Ascending aorta (tissue), 2 donors: ENCODE results near the gene SURF1. TPM values are rescaled to one million over a fixed set of nuclear protein-coding genes. Genes with fewer than 3 reads are reported as not detected.
"Not testable (repeated sequence)": the region's sequence is repeated elsewhere in the genome, so short reads cannot be mapped to it uniquely, and the experiment has no call there.

Experiments used
- DNase-seq, 2 donors: peaks; one replicate each; pipeline ENCODE4 v3.0.0-alpha.2; 2019; ENCODE audit warnings: low spot score in 2 of 2
- H3K27ac ChIP-seq, 2 donors: fragments of 200-600 bp; sonication (generic); one replicate each; pipeline ENCODE4 v1.5.1; 2016 to 2017; ENCODE audit warnings: mild to moderate bottlenecking in 1 of 2
- H3K27me3 ChIP-seq: fragments of 200-600 bp; sonication (generic); one replicate; pipeline ENCODE4 v1.5.1; 2017
- H3K36me3 ChIP-seq, 2 donors: fragments of 200-600 bp; sonication (generic); one replicate each; pipeline ENCODE4 v1.5.1; 2016
- H3K4me1 ChIP-seq, 2 donors: fragments of 200-600 bp; sonication (generic); one replicate each; pipeline ENCODE4 v1.5.1; 2016 to 2017; ENCODE audit warnings: mild to moderate bottlenecking in 1 of 2
- H3K4me3 ChIP-seq, 2 donors: fragments of 200-600 bp; sonication (generic); one replicate each; pipeline ENCODE4 v1.5.1; 2016 to 2017; ENCODE audit warnings: mild to moderate bottlenecking in 1 of 2
- H3K9me3 ChIP-seq, 2 donors: fragments of 200-600 bp; sonication (generic); one replicate each; pipeline ENCODE4 v1.5.1; 2016
- CTCF ChIP-seq, 3 experiments: fragments of 200-600 bp in 2 of 3; fragments of 450-650 bp in 1 of 3; sonication (generic) in 2 of 3; IDR thresholded peaks; one replicate each; pipeline ENCODE4 v1.5.1; 2016 to 2019; ENCODE audit warnings: antibody characterized with exemption in 3 of 3, mild to moderate bottlenecking in 1 of 3, moderate library complexity in 1 of 3
- intact Hi-C: fragments of 100-400 bp; cut with DNase I; formaldehyde crosslinking; loops from one replicate; pipeline ENCODE4 v1.15.1; 2023
- total RNA-seq: library from RNA; depleted of rRNA; stranded (reverse); fragments of >200 nt; gene quantifications from one replicate; pipeline ENCODE4 v1.1.0, GENCODE V29; 2016

Gene SURF1
- total RNA-seq, 1 donor from 2014 or later: 19.9 TPM

- Histone ChIP-seq H3K4me1 (no peaks in the 10 kb centered on the region), H3K27me3 (no peaks in the 10 kb centered on the region), H3K4me3 (no peak overlapping the region), H3K27ac (no peak overlapping the region), H3K9me3 (no peaks in the 10 kb centered on the region), H3K36me3 (no peaks in the 10 kb centered on the region)
- intact Hi-C loops: no loop called here
- DNase-seq: no peak
- no peak for TF ChIP-seq CTCF (IDR thresholded peaks at IDR 0.05)
Observed at GRCh38 chr9:133382507-133383141, 26.3 kb upstream of the SURF1 start.

DNA sequence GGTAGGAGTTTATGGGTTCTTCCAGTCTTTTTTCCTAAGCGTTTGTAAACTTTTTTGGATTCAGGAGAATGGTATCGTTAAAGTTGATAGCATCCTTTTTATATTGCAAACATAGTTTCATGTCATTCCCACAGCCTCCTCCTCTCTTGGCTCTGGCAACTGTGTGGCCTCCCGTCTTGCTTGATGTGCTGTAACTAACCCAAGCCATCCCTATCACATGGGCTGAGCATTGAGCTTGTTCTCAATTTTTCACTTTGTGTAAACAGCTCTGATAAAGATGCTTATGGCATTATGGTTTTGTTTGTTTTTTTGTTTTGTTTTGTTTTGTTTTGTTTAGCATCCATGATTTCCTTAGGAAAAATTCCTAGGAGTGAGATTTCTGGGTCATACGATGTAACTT is 24.4 kb upstream of the SURF1 start:
- H3K4me1 ChIP-seq: peaks cover 0 to 5% of the 10 kb centered on the region in 2 donors
- H3K36me3 ChIP-seq: peaks cover 0 to under 1% of the 10 kb centered on the region in 2 donors
- H3K4me3 ChIP-seq: no peak overlapping the region
- TF ChIP-seq CTCF (IDR thresholded peaks at IDR 0.05): no peak
- DNase-seq: no peak
- intact Hi-C loops: no loop called here
- no peaks in the 10 kb centered on the region for H3K9me3 ChIP-seq
- H3K27ac ChIP-seq: no peak overlapping the region
- no peaks in the 10 kb centered on the region for H3K27me3 ChIP-seq

GRCh38 chr9:133379153-133380086 is 23.1 kb upstream of the SURF1 start:
- no peak for TF ChIP-seq CTCF (IDR thresholded peaks at IDR 0.05)
- intact Hi-C loops: loop anchor here (10.0 kb wide), 1 partner anchor 645 kb away; the partner anchor contains the start of gene BRD3OS
- no peak for DNase-seq
- no peaks in the 10 kb centered on the region for H3K9me3 ChIP-seq
- H3K4me3 ChIP-seq: no peak overlapping the region
- H3K4me1 ChIP-seq: peaks cover 4 to 5% of the 10 kb centered on the region in 2 donors
- H3K27me3 ChIP-seq: no peaks in the 10 kb centered on the region
- H3K27ac ChIP-seq: no peak overlapping the region
- peaks cover 0 to 4% of the 10 kb centered on the region in 2 donors for H3K36me3 ChIP-seq

DNA sequence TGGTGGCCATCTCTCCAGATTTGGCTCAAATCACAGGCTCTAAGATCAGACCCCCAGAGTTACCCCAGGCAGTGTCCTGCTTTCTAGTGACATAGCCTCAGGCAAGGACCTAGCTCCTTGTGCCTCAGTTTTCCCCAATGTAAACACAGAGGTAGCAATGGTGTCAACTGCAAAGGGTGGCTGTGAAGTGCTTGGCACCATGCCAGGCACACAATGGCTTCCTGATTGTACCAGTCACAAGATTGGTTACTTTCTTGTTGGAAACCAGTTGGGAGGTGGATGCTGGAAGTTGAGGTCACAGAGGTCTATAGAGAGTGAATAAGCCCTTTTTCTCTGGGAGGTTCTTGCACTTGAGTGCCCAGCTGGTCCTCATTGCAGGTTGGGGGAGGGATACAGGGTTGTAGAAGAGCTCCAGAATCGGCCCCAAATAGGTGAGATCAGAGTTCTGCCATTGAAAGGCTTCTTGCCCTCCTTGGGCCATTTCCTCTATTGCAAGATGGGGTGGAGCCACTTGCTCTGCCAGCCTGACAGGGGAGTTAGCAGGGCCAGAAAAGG is 22.2 kb upstream of the SURF1 start:
- no peak overlapping the region for H3K27ac ChIP-seq
- intact Hi-C loops: loop anchor here (10.0 kb wide), 1 partner anchor 646 kb away; the partner anchor contains the start of gene BRD3OS
- H3K36me3 ChIP-seq: peaks cover under 1 to 4% of the 10 kb centered on the region in 2 donors
- peaks cover 7% of the 10 kb centered on the region in 2 donors for H3K4me1 ChIP-seq
- no peak for DNase-seq
- H3K4me3 ChIP-seq: no peak overlapping the region
- no peak for TF ChIP-seq CTCF (IDR thresholded peaks at IDR 0.05)
- H3K27me3 ChIP-seq: no peaks in the 10 kb centered on the region
- no peaks in the 10 kb centered on the region for H3K9me3 ChIP-seq

DNA sequence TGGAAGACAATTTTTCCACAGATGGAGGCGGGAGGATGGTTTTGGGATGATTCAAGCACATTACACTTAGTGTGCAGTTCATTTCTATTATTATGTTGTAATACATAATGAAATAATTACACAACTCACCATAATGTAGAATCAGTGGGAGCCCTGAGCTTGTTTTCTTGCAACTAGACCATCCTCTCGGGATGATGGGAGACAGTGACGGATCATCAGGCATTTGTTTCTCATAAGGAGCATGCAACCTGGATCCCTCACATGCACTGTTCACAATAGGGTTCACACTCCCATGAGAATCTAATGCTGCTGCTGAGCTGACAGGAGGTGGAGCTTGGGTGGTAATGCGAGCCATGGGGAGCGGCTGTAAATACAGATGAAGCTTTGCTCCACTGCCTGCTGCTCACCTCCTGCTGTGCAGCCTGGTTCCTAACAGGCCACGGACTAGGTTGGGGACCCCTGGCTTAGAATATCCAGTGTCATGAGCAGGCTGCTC is 21.5 kb upstream of the SURF1 start:
- TF ChIP-seq CTCF (IDR thresholded peaks at IDR 0.05): no peak

DNA sequence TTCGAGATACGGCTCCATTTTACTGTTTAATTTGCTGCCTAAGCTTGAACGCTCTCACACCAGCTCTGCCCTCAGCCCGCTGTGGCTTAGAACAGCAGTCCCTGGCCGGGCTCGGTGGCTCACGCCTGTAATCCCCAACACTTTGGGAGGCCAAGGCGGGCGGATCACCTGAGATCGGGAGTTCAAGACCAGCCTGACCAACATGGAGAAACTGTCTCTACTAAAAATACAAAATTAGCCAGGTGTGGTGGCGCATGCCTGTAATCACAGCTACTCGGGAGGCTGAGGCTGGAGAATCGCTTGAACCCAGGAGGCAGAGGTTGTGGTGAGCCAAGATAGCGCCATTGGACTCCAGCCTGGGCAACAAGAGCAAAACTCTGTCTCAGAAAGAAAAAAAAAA is 21.0 kb upstream of the SURF1 start:
- H3K27me3 ChIP-seq, H3K27ac ChIP-seq, DNase-seq, H3K9me3 ChIP-seq, H3K4me3 ChIP-seq: not testable (repeated sequence)
- H3K4me1 ChIP-seq: peaks cover 7 to 17% of the 10 kb centered on the region in 2 donors
- intact Hi-C loops: loop anchor here (2.0 to 10.0 kb wide), 2 partner anchors 20 to 648 kb away; partner anchors contain the start of genes BRD3OS, SURF1 and SURF2
- H3K36me3 ChIP-seq: peaks cover 4 to 14% of the 10 kb centered on the region in 2 donors

More for the DNA sequence above, 21.5 kb upstream of the SURF1 start:
- Histone ChIP-seq H3K4me3 (no peak overlapping the region), H3K27ac (no peak overlapping the region), H3K27me3 (no peaks in the 10 kb centered on the region), H3K4me1 (peaks cover 7 to 14% of the 10 kb centered on the region in 2 donors), H3K9me3 (no peaks in the 10 kb centered on the region), H3K36me3 (peaks cover 4 to 9% of the 10 kb centered on the region in 2 donors)
- DNase-seq: no peak
- intact Hi-C loops: loop anchor here (2.0 to 10.0 kb wide), 2 partner anchors 21 to 647 kb away; partner anchors contain the start of genes BRD3OS, SURF1 and SURF2
